ENCODE results near the gene HTRA2.

DNA sequence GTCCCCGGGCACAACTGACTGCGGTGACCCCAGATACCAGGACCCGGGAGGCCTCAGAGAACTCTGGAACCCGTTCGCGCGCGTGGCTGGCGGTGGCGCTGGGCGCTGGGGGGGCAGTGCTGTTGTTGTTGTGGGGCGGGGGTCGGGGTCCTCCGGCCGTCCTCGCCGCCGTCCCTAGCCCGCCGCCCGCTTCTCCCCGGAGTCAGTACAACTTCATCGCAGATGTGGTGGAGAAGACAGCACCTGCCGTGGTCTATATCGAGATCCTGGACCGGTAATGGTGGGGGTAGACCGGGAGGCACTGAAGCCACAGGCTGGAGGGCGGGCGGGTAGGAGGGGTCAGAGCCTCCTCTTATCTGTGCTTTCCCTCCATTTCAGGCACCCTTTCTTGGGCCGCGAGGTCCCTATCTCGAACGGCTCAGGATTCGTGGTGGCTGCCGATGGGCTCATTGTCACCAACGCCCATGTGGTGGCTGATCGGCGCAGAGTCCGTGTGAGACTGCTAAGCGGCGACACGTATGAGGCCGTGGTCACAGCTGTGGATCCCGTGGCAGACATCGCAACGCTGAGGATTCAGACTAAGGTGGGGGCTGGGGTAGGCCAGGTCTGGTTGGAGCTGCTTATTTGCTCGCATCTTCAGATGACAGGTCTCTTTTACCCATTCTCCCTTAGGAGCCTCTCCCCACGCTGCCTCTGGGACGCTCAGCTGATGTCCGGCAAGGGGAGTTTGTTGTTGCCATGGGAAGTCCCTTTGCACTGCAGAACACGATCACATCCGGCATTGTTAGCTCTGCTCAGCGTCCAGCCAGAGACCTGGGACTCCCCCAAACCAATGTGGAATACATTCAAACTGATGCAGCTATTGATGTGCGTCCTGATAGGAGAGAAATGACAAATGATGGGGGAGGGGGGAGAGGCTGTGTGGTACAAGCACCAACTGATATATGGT is 780 bp downstream of the HTRA2 start:
- TF ChIP-seq, protein P1, sequence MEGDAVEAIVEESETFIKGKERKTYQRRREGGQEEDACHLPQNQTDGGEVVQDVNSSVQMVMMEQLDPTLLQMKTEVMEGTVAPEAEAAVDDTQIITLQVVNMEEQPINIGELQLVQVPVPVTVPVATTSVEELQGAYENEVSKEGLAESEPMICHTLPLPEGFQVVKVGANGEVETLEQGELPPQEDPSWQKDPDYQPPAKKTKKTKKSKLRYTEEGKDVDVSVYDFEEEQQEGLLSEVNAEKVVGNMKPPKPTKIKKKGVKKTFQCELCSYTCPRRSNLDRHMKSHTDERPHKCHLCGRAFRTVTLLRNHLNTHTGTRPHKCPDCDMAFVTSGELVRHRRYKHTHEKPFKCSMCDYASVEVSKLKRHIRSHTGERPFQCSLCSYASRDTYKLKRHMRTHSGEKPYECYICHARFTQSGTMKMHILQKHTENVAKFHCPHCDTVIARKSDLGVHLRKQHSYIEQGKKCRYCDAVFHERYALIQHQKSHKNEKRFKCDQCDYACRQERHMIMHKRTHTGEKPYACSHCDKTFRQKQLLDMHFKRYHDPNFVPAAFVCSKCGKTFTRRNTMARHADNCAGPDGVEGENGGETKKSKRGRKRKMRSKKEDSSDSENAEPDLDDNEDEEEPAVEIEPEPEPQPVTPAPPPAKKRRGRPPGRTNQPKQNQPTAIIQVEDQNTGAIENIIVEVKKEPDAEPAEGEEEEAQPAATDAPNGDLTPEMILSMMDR (conservative IDR thresholded peaks at IDR 0.05; ENCODE audit: low read length), result no peak
- no peak for TF ChIP-seq EZH2phosphoT487 (IDR thresholded peaks at IDR 0.05; ENCODE audit: borderline replicate concordance)

Data from Loucy (cell line).